GM10266 (cell line): ENCODE results near the gene IPCEF1.

Source experiments
- DNase-seq: peaks from one replicate; pipeline ENCODE4 v3.0.0; 2012; ENCODE audit errors: extremely low spot score
- TF ChIP-seq, protein P1 (sequence below): IDR thresholded peaks from 2 replicates; pipeline ENCODE4 v1.5.1; 2012; ENCODE audit warnings: mild to moderate bottlenecking, low read depth; ENCODE audit not compliant: control insufficient read depth, insufficient read depth; ENCODE audit errors: missing control alignments

Gene IPCEF1

GRCh38 chr6:154219250-154219649, 137.4 kb downstream of the IPCEF1 start:
- TF ChIP-seq, protein P1, sequence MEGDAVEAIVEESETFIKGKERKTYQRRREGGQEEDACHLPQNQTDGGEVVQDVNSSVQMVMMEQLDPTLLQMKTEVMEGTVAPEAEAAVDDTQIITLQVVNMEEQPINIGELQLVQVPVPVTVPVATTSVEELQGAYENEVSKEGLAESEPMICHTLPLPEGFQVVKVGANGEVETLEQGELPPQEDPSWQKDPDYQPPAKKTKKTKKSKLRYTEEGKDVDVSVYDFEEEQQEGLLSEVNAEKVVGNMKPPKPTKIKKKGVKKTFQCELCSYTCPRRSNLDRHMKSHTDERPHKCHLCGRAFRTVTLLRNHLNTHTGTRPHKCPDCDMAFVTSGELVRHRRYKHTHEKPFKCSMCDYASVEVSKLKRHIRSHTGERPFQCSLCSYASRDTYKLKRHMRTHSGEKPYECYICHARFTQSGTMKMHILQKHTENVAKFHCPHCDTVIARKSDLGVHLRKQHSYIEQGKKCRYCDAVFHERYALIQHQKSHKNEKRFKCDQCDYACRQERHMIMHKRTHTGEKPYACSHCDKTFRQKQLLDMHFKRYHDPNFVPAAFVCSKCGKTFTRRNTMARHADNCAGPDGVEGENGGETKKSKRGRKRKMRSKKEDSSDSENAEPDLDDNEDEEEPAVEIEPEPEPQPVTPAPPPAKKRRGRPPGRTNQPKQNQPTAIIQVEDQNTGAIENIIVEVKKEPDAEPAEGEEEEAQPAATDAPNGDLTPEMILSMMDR: no peak
- no peak for DNase-seq

DNA sequence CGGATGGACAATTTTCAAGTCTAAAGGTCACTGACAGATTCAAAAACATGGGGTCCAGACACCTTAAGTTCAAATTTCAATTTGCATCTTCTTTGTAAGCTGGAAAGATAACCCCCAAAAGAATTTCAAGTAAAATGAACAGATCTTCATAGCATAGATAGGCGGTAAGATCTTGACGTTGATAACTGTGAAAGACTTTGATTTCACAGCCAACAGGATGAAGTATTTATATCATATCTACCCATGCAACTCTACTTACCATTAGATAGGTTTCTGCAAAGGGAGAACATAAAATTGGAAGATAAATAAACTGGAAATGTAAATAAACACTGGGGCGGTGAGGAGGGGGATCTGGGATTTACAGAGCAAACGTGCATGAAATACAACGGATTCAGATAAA, 137.8 kb downstream of the IPCEF1 start:
- TF ChIP-seq, protein P1: no peak
- no peak for DNase-seq

GRCh38 chr6:154218301-154218700, 138.3 kb downstream of the IPCEF1 start:
- TF ChIP-seq, protein P1: no peak
- no peak for DNase-seq

GRCh38 chr6:154213782-154214181, 142.8 kb downstream of the IPCEF1 start:
- DNase-seq: no peak
- TF ChIP-seq, protein P1: no peak

DNA sequence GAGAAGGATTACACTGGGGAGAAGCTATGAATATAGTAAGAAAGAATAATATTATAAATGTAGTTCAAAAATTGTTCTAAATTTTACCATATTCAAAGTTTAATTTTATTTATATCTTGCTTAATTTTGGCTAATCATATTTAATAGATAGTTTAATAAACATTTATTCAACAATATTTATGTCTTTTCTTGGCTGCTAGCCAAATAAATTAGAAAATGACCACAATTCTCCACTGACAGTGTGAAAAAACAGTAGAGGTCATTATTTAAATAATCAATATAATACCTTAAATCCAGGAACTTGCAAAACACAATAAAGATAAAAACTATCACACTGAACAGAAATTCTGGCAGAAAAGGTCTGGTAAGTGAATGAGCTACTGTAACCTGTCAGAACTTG, 145.9 kb downstream of the IPCEF1 start:
- DNase-seq: no peak
- TF ChIP-seq, protein P1: no peak

- TF ChIP-seq, protein P1: no peak
Observed at GRCh38 chr6:154209555-154209954, 147.0 kb downstream of the IPCEF1 start.

DNA sequence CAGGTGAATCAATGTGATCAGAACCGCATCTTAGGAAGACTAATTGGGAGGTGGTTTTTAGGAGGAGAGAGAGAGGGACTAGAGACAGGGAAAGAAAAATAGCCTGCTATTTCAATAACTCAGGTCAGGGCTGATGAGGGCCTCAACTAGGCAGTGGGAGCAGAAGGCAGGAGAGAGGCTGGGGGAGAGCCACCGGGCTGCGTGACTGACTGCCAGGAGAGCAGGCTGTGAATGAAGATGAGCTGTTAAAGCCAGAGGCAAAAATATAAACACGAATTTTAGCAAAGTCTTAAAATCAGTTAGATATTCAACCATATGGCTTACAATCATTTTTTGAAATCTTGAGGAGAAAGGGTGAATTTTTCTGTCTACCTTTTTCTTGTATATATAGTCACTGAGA, 149.6 kb downstream of the IPCEF1 start:
- TF ChIP-seq, protein P1: no peak
- no peak for DNase-seq

More at GRCh38 chr6:154209555-154209954, 147.0 kb downstream of the IPCEF1 start:
- DNase-seq: no peak
